K562 (cell line): ENCODE data around the gene BTBD17. TPM values are rescaled to one million over a fixed set of nuclear protein-coding genes. Genes with fewer than 3 reads are reported as not detected.

Experiments
- ATAC-seq: fragments of 200-7000 bp; cut with Tn5 transposase; 3 replicates; pipeline ENCODE4 v1.9.1; 2020; ENCODE audit warnings: moderate library complexity
- BruUV-seq: library from RNA; stranded (reverse); fragments of 400-500 nt; replicated peaks from 2 replicates; lab custom pipeline; 2021; lab: Mats Ljungman, UMichigan
- CTCF ChIA-PET: fragments of 300-600 bp; formaldehyde crosslinking; extraction: SDS; loops from one replicate; lab custom pipeline; 2021; ENCODE audit warnings: low intra/inter-chr PET ratio; lab: Yijun Ruan, JAX
- POLR2A ChIA-PET: fragments of 300-600, 350-650 bp; sonication (Branson Sonifier 250); formaldehyde crosslinking; extraction: SDS; loops from one replicate; lab custom pipeline; 2021; ENCODE audit warnings: antibody characterized with exemption, inconsistent platforms; lab: Yijun Ruan, JAX
- DNase-seq, 4 experiments: peaks; one replicate each; pipeline versions ENCODE4 v3.0.0 to v3.0.0-alpha.2; 2011 to 2018; ENCODE audit warnings: low spot score in 3 of 4, mixed read lengths in 3 of 4; ENCODE audit errors: extremely low read depth in 1 of 4
- FAIRE-seq: peaks from 2 replicates; lab custom pipeline; 2011; peaks lifted over from hg19 to GRCh38; lab: Jason Lieb, UNC
- H2AFZ ChIP-seq: 2 replicates; pipeline ENCODE4 v1.6.0; 2011; ENCODE audit warnings: low read depth, low read length, control low read depth, inconsistent platforms
- H3K27ac ChIP-seq: fragments of 200-600 bp; 3 replicates; pipeline ENCODE4 v1.8.0; 2011; ENCODE audit warnings: low read depth, mild to moderate bottlenecking, control low read depth, inconsistent platforms, low read length, moderate library complexity, mixed read lengths; ENCODE audit errors: extremely low read depth
- H3K27me3 ChIP-seq, 2 experiments: fragments of 300-600 bp in 1 of 2; 2 replicates in 1 of 2; 3 replicates in 1 of 2; pipeline versions ENCODE4 v1.6.0 to v1.8.0; 2011; ENCODE audit warnings: inconsistent platforms in 2 of 2, low read length in 2 of 2, mild to moderate bottlenecking in 1 of 2, mixed read lengths in 1 of 2, moderate library complexity in 1 of 2; ENCODE audit not compliant: control insufficient read depth in 2 of 2, insufficient read depth in 2 of 2
- H3K36me3 ChIP-seq: fragments of 300-600 bp; 3 replicates; pipeline ENCODE4 v1.8.0; 2011; ENCODE audit warnings: mild to moderate bottlenecking, low read length, inconsistent platforms; ENCODE audit not compliant: control insufficient read depth, insufficient read depth
- H3K4me1 ChIP-seq, 2 experiments: fragments of 200-600 bp in 1 of 2; replicated peaks in 1 of 2; 2 replicates in 1 of 2; 3 replicates in 1 of 2; pipeline versions ENCODE4 v1.5.1 to v1.8.0; 2011; ENCODE audit warnings: inconsistent platforms in 2 of 2, low read length in 2 of 2, mild to moderate bottlenecking in 1 of 2, mixed read lengths in 1 of 2, moderate library complexity in 1 of 2; ENCODE audit not compliant: control insufficient read depth in 2 of 2, insufficient read depth in 2 of 2
- H3K4me2 ChIP-seq: 2 replicates; pipeline ENCODE4 v1.6.1; 2011; ENCODE audit warnings: low read length, control low read depth, inconsistent platforms, mixed read lengths; ENCODE audit not compliant: insufficient read depth
- H3K4me3 ChIP-seq: fragments of 200-600 bp; sonication (generic), shearing (Covaris generic); 2 replicates; pipeline ENCODE4 v1.5.1; 2016; ENCODE audit warnings: control low read depth, inconsistent platforms
- H3K79me2 ChIP-seq: fragments of 200-600 bp; 3 replicates; pipeline ENCODE4 v1.8.0; 2011; ENCODE audit warnings: low read length, inconsistent platforms; ENCODE audit not compliant: control insufficient read depth, insufficient read depth
- H3K9ac ChIP-seq, 2 experiments: 2 replicates each; pipeline versions ENCODE4 v1.6.0 to v1.6.1; 2011; ENCODE audit warnings: low read depth in 2 of 2, low read length in 2 of 2, control low read depth in 1 of 2, inconsistent platforms in 1 of 2, mild to moderate bottlenecking in 1 of 2, mixed read lengths in 1 of 2; ENCODE audit not compliant: insufficient read depth in 1 of 2
- H3K9me1 ChIP-seq: one replicate; pipeline ENCODE4 v1.6.0; 2011; ENCODE audit warnings: inconsistent platforms, mild to moderate bottlenecking, low read length, moderate library complexity; ENCODE audit not compliant: control insufficient read depth, insufficient read depth
- H3K9me3 ChIP-seq: replicated peaks from 2 replicates; pipeline ENCODE4 v1.5.1; 2011; ENCODE audit warnings: low read depth, low read length, inconsistent platforms; ENCODE audit not compliant: control insufficient read depth, insufficient read depth
- H4K20me1 ChIP-seq: replicated peaks from 2 replicates; pipeline ENCODE4 v1.6.1; 2011; ENCODE audit warnings: low read length, inconsistent platforms, mixed read lengths; ENCODE audit not compliant: control insufficient read depth, insufficient read depth
- BCOR ChIP-seq: fragments of 450-650 bp; IDR thresholded peaks from 2 replicates; pipeline ENCODE4 v1.6.1; 2016
- MXI1 ChIP-seq: IDR thresholded peaks from 2 replicates; pipeline ENCODE4 v1.6.1; 2011; ENCODE audit warnings: low read depth, mild to moderate bottlenecking, improper control_type of control experiment, low read length
- NFIX ChIP-seq: fragments of 250-450 bp; sonication (Bioruptor Pico); IDR thresholded peaks from 2 replicates; pipeline ENCODE4 v1.4.0; 2020; ENCODE audit warnings: low read depth, mild to moderate bottlenecking, moderate library complexity
- RBM25 ChIP-seq: fragments of 200-400 bp; formaldehyde crosslinking; IDR thresholded peaks from 2 replicates; pipeline ENCODE4 v1.6.1; 2018; ENCODE audit warnings: low read length, low read depth, moderate library complexity; ENCODE audit not compliant: severe bottlenecking
- SLC30A9 ChIP-seq: fragments of 250-450 bp; sonication (Bioruptor Pico); IDR thresholded peaks from 2 replicates; pipeline ENCODE4 v1.8.0; 2022; ENCODE audit warnings: mild to moderate bottlenecking, moderate library complexity
- TFAM ChIP-seq: fragments of 250-450 bp; sonication (Bioruptor Pico); conservative IDR thresholded peaks from 2 replicates; pipeline ENCODE4 v1.5.0; 2021; ENCODE audit warnings: mild to moderate bottlenecking, moderate library complexity
- ZBTB7A ChIP-seq: IDR thresholded peaks from 2 replicates; pipeline ENCODE4 v1.6.1; 2011; ENCODE audit warnings: low read depth, mild to moderate bottlenecking, low read length, moderate library complexity, borderline replicate concordance; ENCODE audit not compliant: control insufficient read depth
- ZEB2 ChIP-seq: fragments of 450-650 bp; IDR thresholded peaks from 2 replicates; pipeline ENCODE4 v1.6.1; 2016
- ZNF76 ChIP-seq: fragments of 250-450 bp; sonication (Bioruptor Pico); IDR thresholded peaks from 2 replicates; pipeline ENCODE4 v1.4.0; 2020; ENCODE audit warnings: mild to moderate bottlenecking, moderate library complexity, borderline replicate concordance
- WGBS: fragments of 100-300 bp; shearing (Covaris generic); methylation state at CpG from one replicate; pipeline ENCODE4 v1.1.6; 2016; ENCODE audit warnings: low coverage, mixed read lengths; ENCODE audit not compliant: insufficient coverage; ENCODE audit errors: missing lambda C conversion rate; 5-methylcytosine and 5-hydroxymethylcytosine counted together
- in situ Hi-C: fragments of 300-500 bp; cut with MboI; formaldehyde crosslinking; loops from 4 replicates; pipeline ENCODE4 v1.15.0; 2018; ENCODE audit warnings: inconsistent platforms, mixed read lengths
- intact Hi-C: fragments of 100-400 bp; cut with micrococcal nuclease; formaldehyde crosslinking; loops from 2 replicates; pipeline ENCODE4 v1.14.2; 2022
- polyA plus RNA-seq, 8 experiments: library from polyadenylated mRNA; depleted of rRNA in 4 of 8; stranded (reverse) in 5 of 8; unstranded in 3 of 8; fragments of >200 nt; fragmentation: Nextera tagmentation in 2 of 8; fragmentation: Illumina TruSeq in 1 of 8; extraction: Ambion mirVana in 2 of 8; extraction: Trizol in 1 of 8; gene quantifications; 2 replicates each; pipeline versions ENCODE4 v1.2.1 to v1.2.3, GENCODE V29; 2011 to 2014; ENCODE audit warnings: inconsistent platforms in 1 of 8, missing spikeins in 1 of 8
- total RNA-seq, 7 experiments: library from RNA; depleted of rRNA in 6 of 7; stranded (reverse); fragments of >200 nt in 6 of 7; fragmentation: Illumina TruSeq in 2 of 7; extraction: Trizol in 2 of 7; gene quantifications; 2 replicates each; pipeline versions ENCODE4 v1.2.1 to v1.2.3, GENCODE V29; 2011 to 2021; ENCODE audit warnings: low replicate concordance in 1 of 7
- TF ChIP-seq, protein P1 (sequence below): fragments of 450-650 bp; conservative IDR thresholded peaks from 2 replicates; pipeline ENCODE4 v1.6.1; 2016; ENCODE audit warnings: missing genetic modification characterization, low read depth, mild to moderate bottlenecking, missing compliant biosample characterization, moderate library complexity

Gene BTBD17
- total and polyA plus RNA-seq, 9 of the 15 experiments (the other 6 are each of a cell fraction or from before 2014, with no cell fraction given) = not detected

DNA sequence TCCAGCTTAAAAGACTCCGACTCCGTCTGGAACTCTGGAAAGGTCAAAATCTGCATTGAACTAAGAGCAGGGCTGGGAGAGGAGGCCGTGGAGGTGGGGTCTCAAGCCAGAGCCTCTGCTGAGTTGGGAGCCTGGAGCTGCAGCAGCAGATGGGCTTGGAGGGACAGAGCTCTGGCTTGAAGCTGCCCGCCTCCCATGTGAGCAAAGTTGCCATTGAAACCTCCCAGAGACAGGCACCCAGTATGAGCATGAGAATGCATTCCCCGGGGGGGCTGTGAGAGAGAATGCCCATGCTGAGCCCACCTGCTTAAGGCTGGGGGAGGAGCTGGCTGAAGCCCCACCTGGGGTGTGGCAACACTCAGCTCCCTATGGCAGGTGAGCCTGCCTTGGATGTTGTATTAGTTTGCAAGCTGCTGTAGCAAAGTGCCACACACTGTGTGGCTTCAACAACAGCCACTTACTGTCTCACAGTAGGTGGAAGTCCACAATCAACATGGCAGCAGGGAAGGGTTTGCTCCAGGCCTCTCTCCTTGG, 26.1 kb downstream of the BTBD17 start (continued):
- no peak for TF ChIP-seq ZNF76
- no peak for TF ChIP-seq ZEB2
- no peak for TF ChIP-seq NFIX (CRISPR knock-in tag)
- TF ChIP-seq ZBTB7A = no peak
- no peak for TF ChIP-seq SLC30A9 (CRISPR knock-in tag)
- TF ChIP-seq, all 486 proteins: peak for 0

DNA sequence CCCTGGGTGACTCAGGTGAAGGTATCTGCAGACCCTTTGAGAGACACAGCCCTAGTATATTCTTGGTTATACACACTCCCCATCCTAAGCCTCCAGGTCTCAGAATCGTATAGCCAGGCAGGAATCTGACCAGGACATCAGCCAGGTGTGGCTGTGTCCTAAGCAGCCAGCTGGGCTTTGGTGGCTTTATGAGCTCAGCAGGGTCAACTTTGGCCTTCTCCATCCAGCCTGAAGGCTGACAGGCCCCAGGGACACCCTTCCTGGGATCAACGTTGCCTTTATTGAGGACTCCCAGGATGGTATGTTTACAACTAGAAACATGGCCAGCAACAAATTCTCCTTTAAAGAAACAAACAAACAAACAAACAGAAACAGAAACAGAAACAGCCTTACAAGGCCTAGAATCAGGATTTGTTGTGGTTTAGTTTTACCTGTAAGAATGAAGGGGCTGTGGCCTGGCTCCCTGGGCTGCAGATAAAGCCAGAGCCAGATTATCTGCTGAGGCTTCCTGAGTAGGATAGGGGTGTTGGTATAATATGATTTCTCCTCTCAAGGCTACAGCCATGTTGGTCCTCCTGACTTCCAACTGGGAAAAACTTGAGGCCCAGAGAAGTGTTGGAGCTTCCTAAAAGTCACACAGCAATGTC, 27.2 kb downstream of the BTBD17 start:
- ChIA-PET POLR2A (no interaction called here), CTCF (no interaction called here)
- Histone ChIP-seq H3K4me3 (no peak overlapping the region), H3K9me3 (no peaks in the 10 kb centered on the region), H3K9ac (no peak overlapping the region), H4K20me1 (peaks cover 4% of the 10 kb centered on the region; the same call in 1 of the 2 replicates), H3K79me2 (no peaks in the 10 kb centered on the region), H3K9me1 (no peaks in the 10 kb centered on the region), H3K36me3 (no peaks in the 10 kb centered on the region), H3K27me3 (peaks cover 2 to 25% of the 10 kb centered on the region in 2 experiments; a peak in 3 of 5 replicates), H3K27ac (no peak overlapping the region), H3K4me1 (peaks cover 12 to 16% of the 10 kb centered on the region in 2 experiments), H2AFZ (no peak overlapping the region), H3K4me2 (no peak overlapping the region)
- FAIRE-seq (no peak), ATAC-seq (no peak), DNase-seq (no peak)
- no TSS peak for BruUV-seq
- no peak for TF ChIP-seq TFAM (CRISPR knock-in tag)
- TF ChIP-seq MXI1 = no peak
- TF ChIP-seq RBM25 = peak; percentile 45
- TF ChIP-seq, protein P1, sequence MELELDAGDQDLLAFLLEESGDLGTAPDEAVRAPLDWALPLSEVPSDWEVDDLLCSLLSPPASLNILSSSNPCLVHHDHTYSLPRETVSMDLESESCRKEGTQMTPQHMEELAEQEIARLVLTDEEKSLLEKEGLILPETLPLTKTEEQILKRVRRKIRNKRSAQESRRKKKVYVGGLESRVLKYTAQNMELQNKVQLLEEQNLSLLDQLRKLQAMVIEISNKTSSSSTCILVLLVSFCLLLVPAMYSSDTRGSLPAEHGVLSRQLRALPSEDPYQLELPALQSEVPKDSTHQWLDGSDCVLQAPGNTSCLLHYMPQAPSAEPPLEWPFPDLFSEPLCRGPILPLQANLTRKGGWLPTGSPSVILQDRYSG (tag) = no peak
- TF ChIP-seq BCOR = peak; percentile 65; the same call in 1 of the 2 replicates
- intact Hi-C loops = no loop called here
- WGBS = 59% methylated on average over 2 of the region's 2 CpGs
- in situ Hi-C loops = no loop called here
